GM10248 (cell line): ENCODE measurements around the gene ADAMTS8.

ENCODE experiments used
- CTCF ChIA-PET: fragments of 300-600 bp; sonication (Branson Sonifier 250); formaldehyde crosslinking; extraction: SDS; loops from one replicate; lab custom pipeline; 2021; ENCODE audit warnings: antibody characterized with exemption; lab: Yijun Ruan, JAX
- POLR2A ChIA-PET: fragments of 350-650 bp; sonication (Branson Sonifier 250); formaldehyde crosslinking; extraction: SDS; loops from one replicate; lab custom pipeline; 2020; ENCODE audit warnings: antibody characterized with exemption; lab: Yijun Ruan, JAX
- DNase-seq: peaks from one replicate; pipeline ENCODE4 v3.0.0; 2012; ENCODE audit errors: extremely low spot score
- CTCF ChIP-seq: IDR thresholded peaks from 2 replicates; pipeline ENCODE4 v1.5.1; 2012; ENCODE audit warnings: mild to moderate bottlenecking, low read depth; ENCODE audit errors: extremely low read depth, missing control alignments, control extremely low read depth

Gene ADAMTS8

DNA sequence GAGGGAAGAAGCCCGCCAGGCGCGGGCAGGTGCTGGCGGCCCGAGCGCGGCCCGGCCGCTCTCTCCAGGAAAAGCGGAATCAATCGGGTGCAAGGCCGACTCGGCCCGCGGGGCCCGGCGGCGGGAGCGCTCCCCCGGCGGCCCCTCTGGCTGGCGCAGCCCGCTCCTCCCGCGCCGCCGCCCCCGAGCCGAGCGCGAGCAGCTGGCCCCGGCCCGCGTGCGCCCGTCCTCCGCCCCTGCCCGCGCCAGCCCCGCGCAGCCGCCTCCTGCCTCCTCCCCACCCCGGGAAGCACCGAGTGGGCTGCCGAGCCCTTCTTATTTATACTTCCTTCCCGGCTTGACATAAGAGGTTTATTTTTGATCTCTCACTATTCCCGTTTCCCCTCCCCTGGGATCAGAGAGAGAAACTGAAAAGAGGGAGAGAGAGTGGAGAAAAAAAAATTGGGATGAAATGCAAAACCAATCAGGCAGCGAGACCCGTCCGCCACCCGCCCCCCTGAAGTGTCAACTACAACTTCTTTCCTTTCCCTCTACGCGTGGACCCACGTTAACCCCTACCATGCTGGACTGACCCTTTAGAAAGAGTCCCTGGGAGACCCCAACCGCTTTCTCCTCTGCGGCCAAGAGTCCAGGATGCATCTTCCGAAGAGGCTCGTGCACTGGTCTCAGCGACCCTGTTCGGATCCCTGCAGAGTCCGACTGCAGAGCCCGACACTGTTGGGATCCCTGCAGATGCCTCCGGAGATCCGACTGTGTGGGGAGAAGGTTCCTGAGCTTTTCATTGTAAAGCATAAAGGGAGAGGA lies at the start of gene ADAMTS8:
Gene ADAMTS8, minus strand, starts transcription at position 294 of the 804 bp plus-strand sequence. CDS start 323 bp downstream, outside the sequence.
- ChIA-PET CTCF (interaction anchor here (5.3 to 18.4 kb wide), 2 partner anchors 437 to 464 kb away, joined by 42 to 447 read pairs; no protein-coding TSS in a partner anchor), POLR2A (no interaction called here)
- no peak for TF ChIP-seq CTCF
- no peak for DNase-seq

DNA sequence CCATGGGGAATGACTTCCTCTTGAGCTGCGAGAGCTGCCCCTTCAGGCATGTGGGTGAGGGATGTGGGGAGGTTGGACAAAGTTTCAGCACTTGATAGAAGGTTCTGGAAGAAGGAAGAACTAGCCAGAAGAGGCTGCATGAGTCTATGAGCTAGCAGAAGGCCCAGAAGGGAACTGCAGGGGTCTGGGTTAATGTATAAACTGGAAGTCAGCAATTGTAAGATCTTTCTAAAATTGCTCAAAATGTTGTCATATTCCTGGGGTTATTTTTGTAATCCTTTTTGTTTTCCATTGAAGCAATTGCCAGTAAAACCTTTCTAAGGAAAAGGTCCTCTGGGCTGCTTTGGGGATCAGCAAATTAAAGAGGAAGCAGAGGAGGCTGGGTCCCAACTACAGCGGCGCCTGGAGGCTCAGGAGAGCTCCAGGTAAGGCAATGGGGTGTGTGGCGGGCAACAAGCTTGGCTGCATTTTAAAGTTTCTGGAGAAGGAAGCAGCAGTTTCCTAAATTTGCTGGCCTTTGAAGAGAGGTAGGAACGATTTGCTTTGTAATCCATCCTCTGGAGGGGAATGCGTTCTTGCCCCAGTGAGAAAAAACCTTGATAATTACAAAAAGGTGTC lies 49.3 kb upstream of the ADAMTS8 start:
- peak; percentile 8 for DNase-seq

GRCh38 chr11:130476922-130477491 lies 48.6 kb upstream of the ADAMTS8 start:
- CTCF ChIA-PET, result interaction anchor here (0.6 kb wide), 1 partner anchor 385 kb away, joined by 3 read pairs; no protein-coding TSS in a partner anchor

More for the DNA sequence above, 49.3 kb upstream of the ADAMTS8 start:
- CTCF ChIA-PET, result interaction anchor here (0.6 kb wide), 1 partner anchor 385 kb away, joined by 3 read pairs; no protein-coding TSS in a partner anchor
- POLR2A ChIA-PET, result no interaction called here
- TF ChIP-seq CTCF, result no peak

DNA sequence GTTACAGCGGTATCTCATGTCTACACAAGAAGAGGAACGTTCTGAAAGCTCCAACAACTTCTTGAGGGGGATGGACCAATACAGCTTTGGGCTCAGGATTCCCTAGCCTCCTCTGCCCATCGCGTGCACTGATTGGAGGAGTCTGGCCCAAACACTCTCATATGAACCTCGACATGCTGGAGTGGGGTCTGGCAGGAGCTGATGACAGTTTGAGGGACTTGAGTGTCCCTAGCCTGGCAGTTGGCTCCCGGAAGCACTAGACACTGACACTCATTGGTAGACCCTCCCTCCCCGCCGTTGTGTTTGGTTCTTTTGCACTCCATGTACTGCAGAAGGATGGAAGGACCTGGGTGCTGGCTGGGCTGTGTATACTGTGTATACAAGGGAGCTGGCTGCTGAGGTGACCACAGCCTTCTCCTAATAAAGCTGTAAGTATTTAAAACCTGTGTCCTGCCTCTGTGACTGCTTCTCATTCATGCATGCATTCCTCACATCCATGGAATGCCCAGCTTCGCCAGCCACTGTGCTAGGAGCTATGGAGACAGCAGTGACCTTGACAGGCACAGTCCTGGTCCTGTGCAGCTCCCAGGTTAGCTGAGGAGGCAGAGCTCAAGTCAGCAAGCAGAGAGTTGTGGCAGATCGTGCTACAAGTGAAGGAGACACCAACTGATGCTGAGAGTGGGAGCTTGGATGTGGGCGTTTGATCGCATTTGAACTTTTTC lies 48.0 kb upstream of the ADAMTS8 start:
- POLR2A ChIA-PET, result no interaction called here
- DNase-seq, result peak; percentile 32
- no peak for TF ChIP-seq CTCF
- CTCF ChIA-PET, result interaction anchor here (2.3 kb wide), 1 partner anchor 385 kb away, joined by 9 read pairs; no protein-coding TSS in a partner anchor

More at GRCh38 chr11:130476922-130477491, 48.6 kb upstream of the ADAMTS8 start:
- TF ChIP-seq CTCF, result no peak
- POLR2A ChIA-PET, result no interaction called here
- DNase-seq, result no peak

GRCh38 chr11:130475426-130476053 lies 47.1 kb upstream of the ADAMTS8 start:
- TF ChIP-seq CTCF, result no peak
- ChIA-PET CTCF (interaction anchor here (1.4 to 2.3 kb wide), 2 partner anchors 10 to 386 kb away, joined by 3 to 9 read pairs; no protein-coding TSS in a partner anchor), POLR2A (no interaction called here)
- DNase-seq, result peak; percentile 6
